ENCODE data around the gene SDS. TPM values are rescaled to one million over a fixed set of nuclear protein-coding genes. Genes with fewer than 3 reads are reported as not detected.

SDS gene
- polyA plus RNA-seq, 1 experiment: not detected

- no peak for TF ChIP-seq CTCF (IDR thresholded peaks at IDR 0.05; ENCODE audit: low read depth, low read length)
- ChIA-PET CTCF (no interaction called here), POLR2A (no interaction called here)
- Histone ChIP-seq H3K27me3 (ENCODE audit: control insufficient read depth, insufficient read depth, low read length) (peaks cover 2% of the 10 kb centered on the region), H3K9me3 (ENCODE audit: control insufficient read depth, insufficient read depth, low read length) (no peaks in the 10 kb centered on the region), H3K27ac (ENCODE audit: low read depth, low read length) (no peak overlapping the region), H3K4me3 (ENCODE audit: low read depth, low read length) (no peak overlapping the region)
- DNase-seq (ENCODE audit: low read depth, low spot score): no peak
Observed at GRCh38 chr12:113448873-113449272, 45.2 kb upstream of the SDS start.

GRCh38 chr12:113445544-113446171, 42.0 kb upstream of the SDS start:
- H3K4me3 ChIP-seq (ENCODE audit: low read depth, low read length): no peak overlapping the region
- DNase-seq (ENCODE audit: low read depth, low spot score): no peak
- H3K27ac ChIP-seq (ENCODE audit: low read depth, low read length): no peak overlapping the region
- no peak for TF ChIP-seq CTCF (IDR thresholded peaks at IDR 0.05; ENCODE audit: low read depth, low read length)
- ChIA-PET CTCF (interaction anchor here (1.9 kb wide), 1 partner anchor 20 kb away, joined by 7 read pairs; no protein-coding TSS in a partner anchor), POLR2A (no interaction called here)
- H3K27me3 ChIP-seq (ENCODE audit: control insufficient read depth, insufficient read depth, low read length): peaks cover 7% of the 10 kb centered on the region
- no peaks in the 10 kb centered on the region for H3K9me3 ChIP-seq (ENCODE audit: control insufficient read depth, insufficient read depth, low read length)

- DNase-seq (ENCODE audit: low read depth, low spot score): no peak
- ChIA-PET POLR2A (no interaction called here), CTCF (interaction anchor here (0.5 to 1.1 kb wide), 4 partner anchors 18 to 467 kb away, joined by 3 to 5 read pairs (median 4); no protein-coding TSS in a partner anchor)
- no peak overlapping the region for H3K4me3 ChIP-seq (ENCODE audit: low read depth, low read length)
- H3K9me3 ChIP-seq (ENCODE audit: control insufficient read depth, insufficient read depth, low read length): no peaks in the 10 kb centered on the region
- peaks cover 11% of the 10 kb centered on the region for H3K27me3 ChIP-seq (ENCODE audit: control insufficient read depth, insufficient read depth, low read length)
- H3K27ac ChIP-seq (ENCODE audit: low read depth, low read length): no peak overlapping the region
- no peak for TF ChIP-seq CTCF (IDR thresholded peaks at IDR 0.05; ENCODE audit: low read depth, low read length)
Observed at GRCh38 chr12:113443030-113443539, 39.4 kb upstream of the SDS start.

- POLR2A ChIA-PET: no interaction called here
- H3K4me3 ChIP-seq (ENCODE audit: low read depth, low read length): no peak overlapping the region
- H3K27ac ChIP-seq (ENCODE audit: low read depth, low read length): no peak overlapping the region
- peaks cover 11% of the 10 kb centered on the region for H3K27me3 ChIP-seq (ENCODE audit: control insufficient read depth, insufficient read depth, low read length)
- CTCF ChIA-PET: interaction anchor here (0.5 to 1.3 kb wide), 5 partner anchors 11 to 453 kb away, joined by 3 to 4 read pairs (median 4); partner anchors contain the start of gene SDSL
- DNase-seq (ENCODE audit: low read depth, low spot score): no peak
- no peaks in the 10 kb centered on the region; the same call in 1 of the 2 replicates for H3K9me3 ChIP-seq (ENCODE audit: control insufficient read depth, insufficient read depth, low read length)
- no peak for TF ChIP-seq CTCF (IDR thresholded peaks at IDR 0.05; ENCODE audit: low read depth, low read length)
Observed at GRCh38 chr12:113440947-113441782, 37.5 kb upstream of the SDS start.

All from AG04450 (cell line).